Endothelial cell of umbilical vein (primary cell): ENCODE data around the gene CSF2. TPM values are rescaled to one million over a fixed set of nuclear protein-coding genes. Genes with fewer than 3 reads are reported as not detected.

ENCODE experiments used
- BruUV-seq: library from RNA; stranded (reverse); fragments of 400-500 nt; replicated peaks from 2 replicates; lab custom pipeline; 2021; lab: Mats Ljungman, UMichigan
- CTCF ChIA-PET: fragments of 300-600, 350-600 bp; sonication (Branson Sonifier 250); formaldehyde crosslinking; loops from one replicate; lab custom pipeline; 2021; ENCODE audit warnings: antibody characterized with exemption, inconsistent platforms; lab: Charles Lee
- POLR2A ChIA-PET: fragments of 300-600, 350-600 bp; sonication (Branson Sonifier 250); formaldehyde crosslinking; loops from one replicate; lab custom pipeline; 2021; ENCODE audit warnings: antibody characterized with exemption, inconsistent platforms; lab: Charles Lee
- DNase-seq: peaks from one replicate; pipeline ENCODE4 v3.0.0-alpha.2; 2011; ENCODE audit warnings: low read depth, low spot score
- FAIRE-seq: peaks from 2 replicates; lab custom pipeline; 2011; peaks lifted over from hg19 to GRCh38; lab: Jason Lieb, UNC
- H2AFZ ChIP-seq: 2 replicates; pipeline ENCODE4 v1.6.0; 2012; ENCODE audit warnings: low read depth, low read length, control low read depth, inconsistent platforms
- H3K27ac ChIP-seq: 2 replicates; pipeline ENCODE4 v1.5.1; 2011; ENCODE audit warnings: low read depth, mild to moderate bottlenecking, control low read depth, low read length, moderate library complexity; ENCODE audit not compliant: insufficient read depth
- H3K27me3 ChIP-seq, 2 experiments: 2 replicates each; pipeline versions ENCODE4 v1.6.0 to v1.6.1; 2011; ENCODE audit warnings: low read length in 2 of 2, mixed read lengths in 1 of 2; ENCODE audit not compliant: control insufficient read depth in 2 of 2, insufficient read depth in 2 of 2
- H3K36me3 ChIP-seq, 2 experiments: 2 replicates in 1 of 2; 3 replicates in 1 of 2; pipeline ENCODE4 v1.5.1; 2011; ENCODE audit warnings: low read length in 2 of 2, mild to moderate bottlenecking in 1 of 2, moderate library complexity in 1 of 2; ENCODE audit not compliant: control insufficient read depth in 2 of 2, insufficient read depth in 2 of 2; ENCODE audit errors: extremely low read depth in 1 of 2
- H3K4me1 ChIP-seq: 3 replicates; pipeline ENCODE4 v1.5.1; 2011; ENCODE audit warnings: mild to moderate bottlenecking, low read length; ENCODE audit not compliant: control insufficient read depth, insufficient read depth; ENCODE audit errors: extremely low read depth
- H3K4me2 ChIP-seq: 2 replicates; pipeline ENCODE4 v1.6.1; 2011; ENCODE audit warnings: low read length, control low read depth, mixed read lengths; ENCODE audit not compliant: insufficient read depth
- H3K4me3 ChIP-seq, 3 experiments: fragments of 200-600 bp in 1 of 3; sonication (generic), shearing (Covaris generic) in 1 of 3; replicated peaks in 1 of 3; 2 replicates each; pipeline ENCODE4 v1.5.1; 2011 to 2016; ENCODE audit warnings: control low read depth in 3 of 3, low read length in 3 of 3, mild to moderate bottlenecking in 2 of 3, inconsistent platforms in 1 of 3, low read depth in 1 of 3, moderate library complexity in 1 of 3; ENCODE audit not compliant: insufficient read depth in 1 of 3
- H3K79me2 ChIP-seq: 2 replicates; pipeline ENCODE4 v1.6.0; 2012; ENCODE audit warnings: low read length, inconsistent platforms; ENCODE audit not compliant: control insufficient read depth, insufficient read depth
- H3K9ac ChIP-seq: replicated peaks from 2 replicates; pipeline ENCODE3; 2011; ENCODE audit warnings: low read length, control low read depth; ENCODE audit not compliant: insufficient read depth; ENCODE audit errors: extremely low read depth
- H3K9me1 ChIP-seq: replicated peaks from 3 replicates; pipeline ENCODE4 v1.6.0; 2011; ENCODE audit warnings: mild to moderate bottlenecking, low read length; ENCODE audit not compliant: control insufficient read depth, insufficient read depth; ENCODE audit errors: extremely low read depth
- H3K9me3 ChIP-seq: replicated peaks from 2 replicates; pipeline ENCODE4 v1.5.1; 2012; ENCODE audit warnings: low read length, inconsistent platforms; ENCODE audit not compliant: control insufficient read depth, insufficient read depth
- H4K20me1 ChIP-seq: replicated peaks from 2 replicates; pipeline ENCODE3; 2011; ENCODE audit warnings: mild to moderate bottlenecking, low read length; ENCODE audit not compliant: control insufficient read depth, insufficient read depth; ENCODE audit errors: extremely low read depth
- EZH2 ChIP-seq: IDR thresholded peaks from 2 replicates; pipeline ENCODE4 v1.6.1; 2012; ENCODE audit warnings: borderline replicate concordance, low read depth, mild to moderate bottlenecking, moderate library complexity, low read length, inconsistent platforms; ENCODE audit not compliant: severe bottlenecking
- FOS ChIP-seq: IDR thresholded peaks from 2 replicates; pipeline ENCODE4 v1.6.1; 2011; ENCODE audit warnings: mild to moderate bottlenecking, low read length, moderate library complexity, borderline replicate concordance; ENCODE audit not compliant: insufficient read depth
- GATA2 ChIP-seq: IDR thresholded peaks from 2 replicates; pipeline ENCODE4 v1.7.0; 2011; ENCODE audit warnings: low read depth, mild to moderate bottlenecking, moderate library complexity, mixed read lengths, low read length; ENCODE audit not compliant: insufficient read length, insufficient read depth
- JUN ChIP-seq: IDR thresholded peaks from 2 replicates; pipeline ENCODE4 v1.6.1; 2011; ENCODE audit warnings: borderline replicate concordance, low read depth; ENCODE audit not compliant: insufficient read length, insufficient read depth
- MYC ChIP-seq: IDR thresholded peaks from one replicate; pipeline ENCODE4 v1.6.1; 2011; ENCODE audit warnings: mild to moderate bottlenecking, low read depth, low read length
- POLR2A ChIP-seq: IDR thresholded peaks from 2 replicates; pipeline ENCODE4 v1.6.1; 2012; ENCODE audit warnings: low read depth, mild to moderate bottlenecking, control low read depth, low read length
- POLR2AphosphoS5 ChIP-seq: IDR thresholded peaks from 2 replicates; pipeline ENCODE4 v1.6.1; 2012; ENCODE audit warnings: low read depth, mild to moderate bottlenecking, control low read depth, low read length, moderate library complexity; ENCODE audit not compliant: insufficient read depth
- dilution Hi-C: fragments of 300-500 bp; cut with MboI; formaldehyde crosslinking; loops from one replicate; pipeline ENCODE4 v1.15.0; 2019; ENCODE audit warnings: low sequenced_read_pairs; ENCODE audit not compliant: extremely low pct_ligation_motif_present
- intact Hi-C: fragments of 100-400 bp; cut with micrococcal nuclease; formaldehyde crosslinking; loops from one replicate; pipeline ENCODE4 v1.10.0; 2022
- polyA plus RNA-seq, 4 experiments: library from polyadenylated mRNA; depleted of rRNA in 3 of 4; stranded (reverse) in 3 of 4; unstranded in 1 of 4; fragments of >200 nt; gene quantifications; 2 replicates each; pipeline versions ENCODE4 v1.2.1 to v1.2.3, GENCODE V29; 2011 to 2012; ENCODE audit warnings: missing spikeins in 1 of 4
- total RNA-seq: library from RNA; stranded (reverse); gene quantifications from 2 replicates; pipeline ENCODE4 v1.2.3, GENCODE V29; 2021
- TF ChIP-seq, protein P1 (sequence below), 2 donors: IDR thresholded peaks; 1 replicate in 1 of 2; 2 replicates in 1 of 2; pipeline ENCODE4 v1.5.1; 2011; ENCODE audit warnings: low read length in 2 of 2, mild to moderate bottlenecking in 2 of 2, moderate library complexity in 2 of 2, control low read depth in 1 of 2, inconsistent platforms in 1 of 2, low read depth in 1 of 2; ENCODE audit not compliant: insufficient read depth in 1 of 2; ENCODE audit errors: extremely low read depth in 1 of 2
- TF ChIP-seq, protein P2 (sequence below): IDR thresholded peaks from 2 replicates; pipeline ENCODE4 v1.6.1; 2011; ENCODE audit not compliant: insufficient read depth, insufficient read length

CSF2 gene
- total and polyA plus RNA-seq, 2 donors (not counting 3 experiments of a cell fraction or from before 2014, with no cell fraction given): not detected

DNA sequence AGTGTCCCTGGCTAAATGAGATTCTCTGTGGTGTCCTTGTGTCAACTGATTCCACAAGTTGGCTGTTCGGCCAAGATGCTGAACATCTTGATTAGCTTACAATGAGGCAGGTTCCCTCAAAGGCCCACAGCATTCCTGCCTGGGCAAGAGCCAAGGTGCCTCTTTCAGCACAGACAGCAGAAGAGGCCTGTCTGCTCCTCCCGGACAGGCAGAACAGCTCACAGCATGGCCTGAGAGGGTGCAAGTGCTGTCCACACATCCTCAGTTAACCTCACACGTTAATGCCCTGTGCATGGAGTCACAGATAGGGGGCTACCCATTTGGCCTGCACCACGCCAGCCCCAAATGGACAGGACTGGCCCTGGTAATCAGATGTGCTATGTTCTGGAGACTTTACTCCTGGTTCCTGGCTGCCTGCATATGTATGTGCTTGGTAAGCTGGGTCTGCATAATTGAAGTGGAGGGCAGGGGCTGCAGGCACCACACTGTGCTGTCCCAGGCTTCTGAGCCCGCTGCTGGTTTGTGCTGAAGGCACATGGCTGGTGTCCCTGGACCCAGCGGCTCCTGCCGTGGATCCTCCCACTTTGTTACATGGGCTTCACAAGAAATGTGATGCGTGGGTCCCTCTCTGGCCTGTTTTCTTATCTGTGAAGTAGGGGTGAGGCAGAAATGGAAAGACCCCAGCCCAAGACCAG is 8.9 kb downstream of the CSF2 start:
- H2AFZ ChIP-seq: no peak overlapping the region
- H3K4me3 ChIP-seq: no peak overlapping the region
- H4K20me1 ChIP-seq: no peaks in the 10 kb centered on the region
- ChIA-PET POLR2A (no interaction called here), CTCF (interaction anchor here (1.3 to 1.7 kb wide), 2 partner anchors 9 to 17 kb away, joined by 3 to 7 read pairs; partner anchors contain the start of gene CSF2)
- intact Hi-C loops: no loop called here
- DNase-seq (no peak), FAIRE-seq (no peak)
- H3K9me3 ChIP-seq: no peaks in the 10 kb centered on the region
- H3K9me1 ChIP-seq: no peaks in the 10 kb centered on the region
- H3K79me2 ChIP-seq: no peaks in the 10 kb centered on the region
- dilution Hi-C loops: no loop called here
- no peak overlapping the region for H3K4me2 ChIP-seq
- H3K4me1 ChIP-seq: peaks cover 19% of the 10 kb centered on the region
- H3K27ac ChIP-seq: no peak overlapping the region
- TF ChIP-seq GATA2 (no peak), JUN (no peak), MYC (no peak), EZH2 (no peak), FOS (no peak), POLR2AphosphoS5 (no peak), POLR2A (no peak)
- TF ChIP-seq, protein P1, sequence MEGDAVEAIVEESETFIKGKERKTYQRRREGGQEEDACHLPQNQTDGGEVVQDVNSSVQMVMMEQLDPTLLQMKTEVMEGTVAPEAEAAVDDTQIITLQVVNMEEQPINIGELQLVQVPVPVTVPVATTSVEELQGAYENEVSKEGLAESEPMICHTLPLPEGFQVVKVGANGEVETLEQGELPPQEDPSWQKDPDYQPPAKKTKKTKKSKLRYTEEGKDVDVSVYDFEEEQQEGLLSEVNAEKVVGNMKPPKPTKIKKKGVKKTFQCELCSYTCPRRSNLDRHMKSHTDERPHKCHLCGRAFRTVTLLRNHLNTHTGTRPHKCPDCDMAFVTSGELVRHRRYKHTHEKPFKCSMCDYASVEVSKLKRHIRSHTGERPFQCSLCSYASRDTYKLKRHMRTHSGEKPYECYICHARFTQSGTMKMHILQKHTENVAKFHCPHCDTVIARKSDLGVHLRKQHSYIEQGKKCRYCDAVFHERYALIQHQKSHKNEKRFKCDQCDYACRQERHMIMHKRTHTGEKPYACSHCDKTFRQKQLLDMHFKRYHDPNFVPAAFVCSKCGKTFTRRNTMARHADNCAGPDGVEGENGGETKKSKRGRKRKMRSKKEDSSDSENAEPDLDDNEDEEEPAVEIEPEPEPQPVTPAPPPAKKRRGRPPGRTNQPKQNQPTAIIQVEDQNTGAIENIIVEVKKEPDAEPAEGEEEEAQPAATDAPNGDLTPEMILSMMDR (IDR thresholded peaks at IDR 0.05; ENCODE audit: extremely low read depth in 1 of 2, insufficient read depth in 1 of 2, low read depth in 1 of 2, low read length in 2 of 2): no peak
- TF ChIP-seq, protein P2, sequence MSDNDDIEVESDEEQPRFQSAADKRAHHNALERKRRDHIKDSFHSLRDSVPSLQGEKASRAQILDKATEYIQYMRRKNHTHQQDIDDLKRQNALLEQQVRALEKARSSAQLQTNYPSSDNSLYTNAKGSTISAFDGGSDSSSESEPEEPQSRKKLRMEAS: no peak
- H3K27me3 ChIP-seq: no peaks in the 10 kb centered on the region
- BruUV-seq: no TSS peak
- H3K9ac ChIP-seq: no peak overlapping the region
- no peaks in the 10 kb centered on the region for H3K36me3 ChIP-seq
